Caco-2 (cell line): ENCODE results near the gene NXN. TPM values are rescaled to one million over a fixed set of nuclear protein-coding genes. Genes with fewer than 3 reads are reported as not detected.
A peak's percentile ranks its signal among the peaks of the same experiment; 100 is the strongest.

Experiments
- BruUV-seq: library from RNA; stranded (reverse); fragments of 400-500 nt; replicated peaks from 2 replicates; lab custom pipeline; 2021; lab: Mats Ljungman, UMichigan
- CTCF ChIA-PET: fragments of 300-600 bp; sonication (Branson Sonifier 250); formaldehyde crosslinking; loops from one replicate; lab custom pipeline; 2022; ENCODE audit warnings: antibody characterized with exemption; lab: Charles Lee
- POLR2A ChIA-PET: fragments of 300-600 bp; sonication (Branson Sonifier 250); formaldehyde crosslinking; loops from one replicate; lab custom pipeline; 2022; ENCODE audit warnings: antibody characterized with exemption; lab: Charles Lee
- DNase-seq, 2 experiments: peaks; one replicate each; pipeline versions ENCODE4 v3.0.0 to v3.0.0-alpha.2; 2020 to 2022
- H3K27me3 ChIP-seq: replicated peaks from 2 replicates; pipeline ENCODE4 v1.6.0; 2011; ENCODE audit warnings: low read length; ENCODE audit not compliant: control insufficient read depth, insufficient read depth
- H3K36me3 ChIP-seq: 2 replicates; pipeline ENCODE4 v1.5.1; 2011; ENCODE audit warnings: low read length; ENCODE audit not compliant: control insufficient read depth, insufficient read depth
- H3K4me1 ChIP-seq: fragments of 250-450 bp; sonication (Bioruptor Pico); 2 replicates; pipeline ENCODE4 v1.5.1; 2020; ENCODE audit warnings: mild to moderate bottlenecking
- H3K4me3 ChIP-seq: 2 replicates; pipeline ENCODE4 v1.5.1; 2011; ENCODE audit warnings: low read depth, mild to moderate bottlenecking, control low read depth, low read length
- H3K9me3 ChIP-seq: fragments of 250-450 bp; sonication (Bioruptor Pico); 2 replicates; pipeline ENCODE4 v1.5.1; 2020; ENCODE audit warnings: mild to moderate bottlenecking, moderate library complexity
- H3K27ac Mint-ChIP-seq: one replicate; pipeline ENCODE4 v1.8.0; 2022; ENCODE audit warnings: mixed read lengths; ENCODE audit not compliant: unreplicated experiment
- H3K27me3 Mint-ChIP-seq: one replicate; pipeline ENCODE4 v1.8.0; 2022; ENCODE audit warnings: mixed read lengths; ENCODE audit not compliant: insufficient read depth, unreplicated experiment
- H3K36me3 Mint-ChIP-seq: one replicate; pipeline ENCODE4 v1.8.0; 2022; ENCODE audit warnings: mild to moderate bottlenecking, mixed read lengths; ENCODE audit not compliant: insufficient read depth, unreplicated experiment
- H3K4me1 Mint-ChIP-seq: one replicate; pipeline ENCODE4 v1.8.0; 2022; ENCODE audit warnings: low read depth, mixed read lengths; ENCODE audit not compliant: unreplicated experiment
- H3K4me3 Mint-ChIP-seq: one replicate; pipeline ENCODE4 v1.8.0; 2022; ENCODE audit warnings: mild to moderate bottlenecking, moderate library complexity, mixed read lengths; ENCODE audit not compliant: unreplicated experiment
- H3K9me3 Mint-ChIP-seq: one replicate; pipeline ENCODE4 v1.8.0; 2022; ENCODE audit warnings: mixed read lengths; ENCODE audit not compliant: unreplicated experiment
- intact Hi-C: fragments of 100-400 bp; cut with micrococcal nuclease; formaldehyde crosslinking; loops from one replicate; pipeline ENCODE4 v1.10.0; 2022; ENCODE audit not compliant: unreplicated experiment
- total RNA-seq: library from RNA; stranded (reverse); gene quantifications from 2 replicates; pipeline ENCODE4 v1.2.3, GENCODE V29; 2022
- TF ChIP-seq, protein P1 (sequence below), 2 experiments: fragments of 200-600 bp in 1 of 2; IDR thresholded peaks; 1 replicate in 1 of 2; 2 replicates in 1 of 2; pipeline versions ENCODE4 v1.5.1 to v1.8.0; 2011 to 2022; ENCODE audit warnings: antibody characterized with exemption in 1 of 2, control low read depth in 1 of 2, inconsistent platforms in 1 of 2, low read depth in 1 of 2, low read length in 1 of 2, mild to moderate bottlenecking in 1 of 2, moderate library complexity in 1 of 2; ENCODE audit not compliant: insufficient read depth in 1 of 2, severe bottlenecking in 1 of 2, unreplicated experiment in 1 of 2

Gene NXN
- total RNA-seq, 1 experiment from 2014 or later: 76.7 TPM

DNA sequence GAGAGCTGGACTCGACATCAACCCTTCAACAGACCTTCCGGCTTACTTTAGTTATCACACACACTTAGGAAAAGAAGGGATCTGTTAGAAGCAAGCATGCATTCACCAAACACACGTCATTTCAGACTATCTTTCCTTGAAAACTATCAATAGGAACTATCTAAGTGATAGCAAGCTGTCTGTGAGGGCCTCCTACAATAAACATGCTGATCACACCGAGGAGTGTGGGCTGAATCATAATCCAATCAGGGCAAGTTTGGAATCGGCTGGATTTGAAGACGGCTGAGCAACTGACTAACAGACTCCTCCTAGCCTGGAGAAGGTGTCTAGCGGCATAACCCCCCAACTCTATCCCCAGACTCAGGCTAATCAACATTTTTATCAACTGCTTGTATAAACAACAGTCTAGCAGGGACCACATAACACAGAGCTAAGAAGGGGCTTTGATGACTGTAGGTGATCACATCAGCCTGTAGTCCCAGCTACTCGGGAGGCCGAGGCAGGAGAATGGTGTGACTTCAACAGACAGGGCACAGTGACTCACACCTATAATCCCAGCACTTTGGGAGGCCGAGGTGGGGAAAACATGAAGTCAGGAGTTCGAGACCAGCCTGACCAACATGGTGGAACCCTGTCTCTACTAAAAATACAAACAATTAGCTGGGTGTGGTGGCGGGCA lies 14.1 kb downstream of the NXN start:
- peak overlapping the region; percentile 33 for H3K4me3 Mint-ChIP-seq
- Histone ChIP-seq H3K27me3 (no peaks in the 10 kb centered on the region), H3K9me3 (no peaks in the 10 kb centered on the region), H3K4me3 (no peak overlapping the region), H3K36me3 (no peaks in the 10 kb centered on the region), H3K4me1 (peaks cover 65% of the 10 kb centered on the region)
- H3K36me3 Mint-ChIP-seq: peaks cover 58% of the 10 kb centered on the region
- no peaks in the 10 kb centered on the region for H3K27me3 Mint-ChIP-seq
- H3K9me3 Mint-ChIP-seq: no peaks in the 10 kb centered on the region
- intact Hi-C loops: no loop called here
- no peak for DNase-seq
- peaks cover 49% of the 10 kb centered on the region for H3K4me1 Mint-ChIP-seq
- no TSS peak for BruUV-seq
- ChIA-PET POLR2A (interaction anchor here (1.2 kb wide), 2 partner anchors 11 to 14 kb away, joined by 5 to 6 read pairs; no protein-coding TSS in a partner anchor), CTCF (no interaction called here)
- TF ChIP-seq, protein P1, sequence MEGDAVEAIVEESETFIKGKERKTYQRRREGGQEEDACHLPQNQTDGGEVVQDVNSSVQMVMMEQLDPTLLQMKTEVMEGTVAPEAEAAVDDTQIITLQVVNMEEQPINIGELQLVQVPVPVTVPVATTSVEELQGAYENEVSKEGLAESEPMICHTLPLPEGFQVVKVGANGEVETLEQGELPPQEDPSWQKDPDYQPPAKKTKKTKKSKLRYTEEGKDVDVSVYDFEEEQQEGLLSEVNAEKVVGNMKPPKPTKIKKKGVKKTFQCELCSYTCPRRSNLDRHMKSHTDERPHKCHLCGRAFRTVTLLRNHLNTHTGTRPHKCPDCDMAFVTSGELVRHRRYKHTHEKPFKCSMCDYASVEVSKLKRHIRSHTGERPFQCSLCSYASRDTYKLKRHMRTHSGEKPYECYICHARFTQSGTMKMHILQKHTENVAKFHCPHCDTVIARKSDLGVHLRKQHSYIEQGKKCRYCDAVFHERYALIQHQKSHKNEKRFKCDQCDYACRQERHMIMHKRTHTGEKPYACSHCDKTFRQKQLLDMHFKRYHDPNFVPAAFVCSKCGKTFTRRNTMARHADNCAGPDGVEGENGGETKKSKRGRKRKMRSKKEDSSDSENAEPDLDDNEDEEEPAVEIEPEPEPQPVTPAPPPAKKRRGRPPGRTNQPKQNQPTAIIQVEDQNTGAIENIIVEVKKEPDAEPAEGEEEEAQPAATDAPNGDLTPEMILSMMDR (IDR thresholded peaks at IDR 0.05; ENCODE audit: insufficient read depth in 1 of 2, low read depth in 1 of 2, low read length in 1 of 2, severe bottlenecking in 1 of 2, unreplicated experiment in 1 of 2): no peak
- H3K27ac Mint-ChIP-seq: peak overlapping the region; percentile 91

DNA sequence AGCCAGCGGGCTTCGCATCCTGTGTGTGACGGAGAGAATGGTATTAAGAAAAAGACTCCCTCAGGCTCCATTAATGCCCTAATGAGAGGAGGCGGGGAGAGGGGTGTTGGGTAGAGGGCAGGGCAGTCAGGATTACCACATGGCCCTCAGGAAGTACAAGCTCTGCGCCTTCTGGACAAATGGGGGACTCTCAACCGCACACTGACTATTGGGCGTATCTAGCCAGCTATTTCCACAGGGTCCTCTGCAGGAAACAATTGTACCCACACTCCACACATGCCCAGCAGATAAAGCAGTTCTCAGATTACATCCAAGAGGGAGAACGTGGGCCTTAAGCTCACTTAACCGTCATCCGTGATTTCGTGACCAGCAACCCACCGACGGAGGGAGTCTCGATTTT lies 14.7 kb downstream of the NXN start:
- Histone ChIP-seq H3K9me3 (no peaks in the 10 kb centered on the region), H3K36me3 (no peaks in the 10 kb centered on the region), H3K4me3 (no peak overlapping the region), H3K4me1 (peaks cover 60% of the 10 kb centered on the region), H3K27me3 (no peaks in the 10 kb centered on the region)
- no TSS peak for BruUV-seq
- Mint-ChIP-seq H3K27ac (peak overlapping the region; percentile 91), H3K9me3 (no peaks in the 10 kb centered on the region), H3K4me1 (peaks cover 43% of the 10 kb centered on the region), H3K27me3 (no peaks in the 10 kb centered on the region), H3K4me3 (peak overlapping the region; percentile 33), H3K36me3 (peaks cover 55% of the 10 kb centered on the region)
- TF ChIP-seq, protein P1 (IDR thresholded peaks at IDR 0.05; ENCODE audit: insufficient read depth in 1 of 2, low read depth in 1 of 2, low read length in 1 of 2, severe bottlenecking in 1 of 2, unreplicated experiment in 1 of 2): no peak
- no peak for DNase-seq
- intact Hi-C loops: no loop called here
- CTCF ChIA-PET: no interaction called here
- POLR2A ChIA-PET: interaction anchor here (1.2 kb wide), 2 partner anchors 10 to 14 kb away, joined by 5 to 6 read pairs; no protein-coding TSS in a partner anchor

DNA sequence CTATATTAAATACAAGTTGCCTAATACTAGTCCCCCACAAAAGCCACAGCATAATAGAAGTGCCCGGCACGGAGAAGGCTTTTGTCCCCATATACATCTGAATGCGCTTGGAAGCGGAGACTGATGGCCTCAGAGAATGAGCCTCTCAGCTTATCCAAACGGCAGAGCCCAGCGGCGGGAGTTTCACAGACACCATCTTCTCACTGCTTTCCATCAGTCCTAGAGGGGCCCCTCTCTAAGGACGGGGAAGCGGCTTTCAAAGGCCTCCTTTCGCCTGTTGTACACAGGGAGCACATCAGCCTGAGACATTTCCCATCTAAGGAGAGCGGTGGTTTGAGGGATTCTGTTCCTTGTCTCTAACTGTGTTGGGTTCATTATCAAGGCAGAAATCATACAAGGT lies 16.9 kb downstream of the NXN start:
- H3K9me3 ChIP-seq: no peaks in the 10 kb centered on the region
- intact Hi-C loops: no loop called here
- H3K4me3 ChIP-seq: no peak overlapping the region
- peaks cover 50% of the 10 kb centered on the region for H3K4me1 ChIP-seq
- CTCF ChIA-PET: interaction anchor here (0.6 kb wide), 1 partner anchor 11 kb away, joined by 5 read pairs; no protein-coding TSS in a partner anchor
- peaks cover 34% of the 10 kb centered on the region for H3K4me1 Mint-ChIP-seq
- DNase-seq: no peak
- H3K27me3 ChIP-seq: no peaks in the 10 kb centered on the region
- H3K27me3 Mint-ChIP-seq: no peaks in the 10 kb centered on the region
- POLR2A ChIA-PET: no interaction called here
- peak overlapping the region; percentile 80 for H3K27ac Mint-ChIP-seq
- no peak overlapping the region for H3K4me3 Mint-ChIP-seq
- TF ChIP-seq, protein P1 (IDR thresholded peaks at IDR 0.05; ENCODE audit: insufficient read depth in 1 of 2, low read depth in 1 of 2, low read length in 1 of 2, severe bottlenecking in 1 of 2, unreplicated experiment in 1 of 2): no peak
- H3K36me3 ChIP-seq: no peaks in the 10 kb centered on the region
- peaks cover 53% of the 10 kb centered on the region for H3K36me3 Mint-ChIP-seq
- H3K9me3 Mint-ChIP-seq: no peaks in the 10 kb centered on the region
- BruUV-seq: no TSS peak
